ENCODE data around the gene KHK.
A peak's percentile ranks its signal among the peaks of the same experiment; 100 is the strongest.

Gene KHK

GRCh38 chr2:27049422-27050280, 36.9 kb upstream of the KHK start:
- no peaks in the 10 kb centered on the region for H3K9me3 ChIP-seq (ENCODE audit: low read length)
- no peaks in the 10 kb centered on the region for H3K79me2 ChIP-seq (ENCODE audit: insufficient read depth, low read length)
- H3K4me1 ChIP-seq (ENCODE audit: insufficient read depth, low read length, severe bottlenecking) = peaks cover 17% of the 10 kb centered on the region
- H2AFZ ChIP-seq (ENCODE audit: low read length) = 0 out of 2 replicates have a peak overlapping the region, but pooled peaks have one; percentile 36
- TF ChIP-seq CTCF (IDR thresholded peaks at IDR 0.05; ENCODE audit: low read length) = no peak
- no peaks in the 10 kb centered on the region for H3F3A ChIP-seq (ENCODE audit: insufficient read depth, low read length)
- H3K27me3 ChIP-seq (ENCODE audit: insufficient read depth, low read length) = no peaks in the 10 kb centered on the region
- no peaks in the 10 kb centered on the region for H4K20me1 ChIP-seq (ENCODE audit: insufficient read depth, low read length)
- peak overlapping the region; percentile 70 for H3K9ac ChIP-seq (ENCODE audit: low read length)
- H3K27ac ChIP-seq (ENCODE audit: low read depth, low read length, poor library complexity, severe bottlenecking) = peak overlapping the region; percentile 43
- peak overlapping the region; percentile 97 for H3K4me2 ChIP-seq (ENCODE audit: low read length)
- no peaks in the 10 kb centered on the region for H3K9me2 ChIP-seq (ENCODE audit: low read depth, low read length)
- peaks cover 13% of the 10 kb centered on the region; the same call in 1 of the 2 replicates for H3K36me3 ChIP-seq (ENCODE audit: insufficient read depth, low read length)
- peak overlapping the region; percentile 98 for H3K4me3 ChIP-seq (ENCODE audit: low read depth, low read length, poor library complexity, severe bottlenecking)

GRCh38 chr2:27050281-27050995, 36.1 kb upstream of the KHK start:
- H3K27me3 ChIP-seq (ENCODE audit: insufficient read depth, low read length) = no peaks in the 10 kb centered on the region
- H3K36me3 ChIP-seq (ENCODE audit: insufficient read depth, low read length) = peaks cover 21% of the 10 kb centered on the region; the same call in 1 of the 2 replicates
- H2AFZ ChIP-seq (ENCODE audit: low read length) = 0 out of 2 replicates have a peak overlapping the region, but pooled peaks have one; percentile 36
- H3K9me3 ChIP-seq (ENCODE audit: low read length) = no peaks in the 10 kb centered on the region
- H3K9ac ChIP-seq (ENCODE audit: low read length) = peak overlapping the region; percentile 93
- peak overlapping the region; percentile 79 for H3K27ac ChIP-seq (ENCODE audit: low read depth, low read length, poor library complexity, severe bottlenecking)
- TF ChIP-seq CTCF (IDR thresholded peaks at IDR 0.05; ENCODE audit: low read length) (0 out of 2 replicates have a peak, but pooled peaks have one; percentile 5), EZH2 (IDR thresholded peaks at IDR 0.05; ENCODE audit: borderline replicate concordance, low read length) (no peak)
- peak overlapping the region; percentile 97 for H3K4me2 ChIP-seq (ENCODE audit: low read length)
- no peaks in the 10 kb centered on the region for H3K9me2 ChIP-seq (ENCODE audit: low read depth, low read length)
- H4K20me1 ChIP-seq (ENCODE audit: insufficient read depth, low read length) = no peaks in the 10 kb centered on the region
- peaks cover 17% of the 10 kb centered on the region for H3K4me1 ChIP-seq (ENCODE audit: insufficient read depth, low read length, severe bottlenecking)
- H3K4me3 ChIP-seq (ENCODE audit: low read depth, low read length, poor library complexity, severe bottlenecking) = peak overlapping the region; percentile 98
- no peaks in the 10 kb centered on the region for H3K79me2 ChIP-seq (ENCODE audit: insufficient read depth, low read length)
- H3F3A ChIP-seq (ENCODE audit: insufficient read depth, low read length) = no peaks in the 10 kb centered on the region

GRCh38 chr2:27050996-27051901, 35.3 kb upstream of the KHK start, which contains the start of gene AGBL5:
Gene AGBL5 (plus strand): TSS chr2:27051668. CDS start chr2:27052959, 1,291 bp downstream.
- TF ChIP-seq EZH2 (IDR thresholded peaks at IDR 0.05; ENCODE audit: borderline replicate concordance, low read length) (no peak), CTCF (IDR thresholded peaks at IDR 0.05; ENCODE audit: low read length) (no peak)
- H3K27ac ChIP-seq (ENCODE audit: low read depth, low read length, poor library complexity, severe bottlenecking) = peak within 1 kb of the TSS; percentile 79
- H3K4me3 ChIP-seq (ENCODE audit: low read depth, low read length, poor library complexity, severe bottlenecking) = peak within 1 kb of the TSS; percentile 98
- peaks cover 29% of the 10 kb centered on the region; the same call in 1 of the 2 replicates for H3K36me3 ChIP-seq (ENCODE audit: insufficient read depth, low read length)
- H3K4me1 ChIP-seq (ENCODE audit: insufficient read depth, low read length, severe bottlenecking) = peaks cover 17% of the 10 kb centered on the region
- H4K20me1 ChIP-seq (ENCODE audit: insufficient read depth, low read length) = no peaks in the 10 kb centered on the region
- H3K9me3 ChIP-seq (ENCODE audit: low read length) = no peaks in the 10 kb centered on the region
- peak within 1 kb of the TSS; percentile 97 for H3K4me2 ChIP-seq (ENCODE audit: low read length)
- H3F3A ChIP-seq (ENCODE audit: insufficient read depth, low read length) = no peaks in the 10 kb centered on the region
- H3K9me2 ChIP-seq (ENCODE audit: low read depth, low read length) = no peaks in the 10 kb centered on the region
- no peak within 1 kb of the TSS for H2AFZ ChIP-seq (ENCODE audit: low read length)
- H3K79me2 ChIP-seq (ENCODE audit: insufficient read depth, low read length) = no peaks in the 10 kb centered on the region
- no peaks in the 10 kb centered on the region for H3K27me3 ChIP-seq (ENCODE audit: insufficient read depth, low read length)
- peak within 1 kb of the TSS; percentile 93 for H3K9ac ChIP-seq (ENCODE audit: low read length)

Measured in OCI-LY1 (cell line).